Activated CD4-positive, alpha-beta T cell treated with anti-CD3 and anti-CD28 coated beads, Interleukin-2, amount 10 ng/mL, durations not matched to agents 7 days and 5 days (primary cell): ENCODE data around the gene CTNNBL1. TPM values are rescaled to one million over a fixed set of nuclear protein-coding genes. Genes with fewer than 3 reads are reported as not detected.

Experiments
- CTCF ChIA-PET: fragments of 350-600 bp; sonication (Branson Sonifier 250); formaldehyde crosslinking; loops from one replicate; lab custom pipeline; 2021; ENCODE audit warnings: antibody characterized with exemption; lab: Charles Lee
- POLR2A ChIA-PET: fragments of 350-600 bp; sonication (Branson Sonifier 250); formaldehyde crosslinking; loops from one replicate; lab custom pipeline; 2021; ENCODE audit warnings: antibody characterized with exemption; lab: Charles Lee
- DNase-seq: peaks from one replicate; pipeline ENCODE4 v3.0.0-alpha.2; 2020
- H3K27ac Mint-ChIP-seq: one replicate; pipeline ENCODE4 v1.8.0; 2021; ENCODE audit warnings: mild to moderate bottlenecking, moderate library complexity, mixed read lengths
- H3K27me3 Mint-ChIP-seq: one replicate; pipeline ENCODE4 v1.8.0; 2021; ENCODE audit warnings: mixed read lengths
- H3K36me3 Mint-ChIP-seq: one replicate; pipeline ENCODE4 v1.8.0; 2021; ENCODE audit warnings: low read depth, mixed read lengths
- H3K4me1 Mint-ChIP-seq: one replicate; pipeline ENCODE4 v1.8.0; 2021; ENCODE audit warnings: mixed read lengths
- H3K4me3 Mint-ChIP-seq: one replicate; pipeline ENCODE4 v1.8.0; 2021; ENCODE audit warnings: mild to moderate bottlenecking, moderate library complexity, mixed read lengths
- H3K9me3 Mint-ChIP-seq: one replicate; pipeline ENCODE4 v1.8.0; 2021; ENCODE audit warnings: mixed read lengths
- total RNA-seq, 2 experiments: library from RNA; stranded (reverse); gene quantifications; one replicate each; pipeline ENCODE4 v1.2.3, GENCODE V29; 2021

CTNNBL1 gene, protein sequence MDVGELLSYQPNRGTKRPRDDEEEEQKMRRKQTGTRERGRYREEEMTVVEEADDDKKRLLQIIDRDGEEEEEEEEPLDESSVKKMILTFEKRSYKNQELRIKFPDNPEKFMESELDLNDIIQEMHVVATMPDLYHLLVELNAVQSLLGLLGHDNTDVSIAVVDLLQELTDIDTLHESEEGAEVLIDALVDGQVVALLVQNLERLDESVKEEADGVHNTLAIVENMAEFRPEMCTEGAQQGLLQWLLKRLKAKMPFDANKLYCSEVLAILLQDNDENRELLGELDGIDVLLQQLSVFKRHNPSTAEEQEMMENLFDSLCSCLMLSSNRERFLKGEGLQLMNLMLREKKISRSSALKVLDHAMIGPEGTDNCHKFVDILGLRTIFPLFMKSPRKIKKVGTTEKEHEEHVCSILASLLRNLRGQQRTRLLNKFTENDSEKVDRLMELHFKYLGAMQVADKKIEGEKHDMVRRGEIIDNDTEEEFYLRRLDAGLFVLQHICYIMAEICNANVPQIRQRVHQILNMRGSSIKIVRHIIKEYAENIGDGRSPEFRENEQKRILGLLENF
- total RNA-seq: 10 to 100 TPM; 75.1 to 81.8 TPM

DNA sequence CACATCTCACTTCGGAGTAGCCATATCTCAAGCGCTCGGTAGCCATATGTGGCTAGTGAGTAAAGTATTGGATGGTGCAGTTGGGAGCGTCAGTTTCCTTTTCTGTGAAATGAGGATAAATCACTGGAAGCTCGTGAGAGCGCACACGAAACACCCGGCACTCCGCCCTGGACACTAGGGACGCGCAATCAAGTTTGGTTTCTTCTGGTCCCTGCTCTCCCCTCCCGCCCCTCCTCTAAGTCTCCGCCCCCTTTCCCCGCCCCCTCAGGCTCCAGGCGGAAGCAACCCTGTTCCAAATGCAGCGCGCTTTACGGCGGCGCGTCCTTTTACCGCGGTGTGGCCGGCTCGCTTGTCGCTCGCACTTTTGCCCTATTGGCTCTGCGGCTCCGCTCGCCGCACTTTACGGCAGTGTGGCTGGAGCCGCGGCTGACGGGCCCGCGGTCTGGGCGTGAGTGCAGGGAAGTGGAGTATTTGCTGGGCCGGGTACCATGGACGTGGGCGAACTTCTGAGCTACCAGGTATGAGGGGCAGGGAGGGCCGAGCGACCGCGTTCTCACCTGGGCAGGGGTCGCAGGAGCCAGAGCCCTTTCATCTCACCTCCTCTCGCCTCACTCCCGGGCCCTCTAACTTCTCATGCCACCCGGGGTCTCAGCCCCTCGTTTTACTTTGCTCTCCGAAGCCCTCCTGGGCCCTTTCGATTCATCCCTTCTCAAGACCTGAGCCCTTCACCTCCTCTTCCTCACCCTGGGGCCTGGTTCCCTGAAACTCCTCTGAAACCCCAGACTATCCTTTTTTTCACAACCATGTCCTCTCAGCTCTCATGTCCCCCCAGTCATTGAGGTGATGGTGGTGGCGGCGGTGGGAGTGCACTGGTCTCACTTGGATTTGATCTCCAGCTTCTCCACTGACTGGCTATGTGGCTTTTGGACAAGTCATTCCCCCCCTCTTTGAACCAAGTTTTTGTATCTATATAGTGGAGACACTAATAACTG lies at the start of gene CTNNBL1:
CTNNBL1 (plus strand) TSS at position 396 of the 992 bp plus-strand sequence; CDS start at position 489, 93 bp downstream.
- H3K9me3 Mint-ChIP-seq: no peaks in the 10 kb centered on the region

DNA sequence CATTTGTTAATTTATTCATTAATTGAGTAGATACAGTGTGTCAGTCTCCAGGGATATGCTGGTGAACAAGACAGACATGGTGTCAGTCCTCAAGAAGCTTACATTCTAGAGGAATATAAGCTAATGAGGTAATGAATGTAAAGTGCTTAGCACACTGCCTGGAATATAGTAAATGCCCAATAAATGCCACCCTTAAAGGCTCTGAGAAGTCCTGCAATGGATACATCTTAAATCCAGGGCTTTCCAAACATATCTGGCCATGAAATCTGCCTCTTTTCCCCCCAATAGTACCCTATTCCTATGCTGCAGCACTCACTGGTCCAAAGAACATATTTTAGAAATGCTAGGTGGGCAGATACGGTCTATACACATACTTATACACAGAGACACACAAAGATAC lies 49.2 kb upstream of the CTNNBL1 start:
- no peak overlapping the region for H3K27ac Mint-ChIP-seq
- ChIA-PET CTCF (no interaction called here), POLR2A (no interaction called here)
- no peaks in the 10 kb centered on the region for H3K4me1 Mint-ChIP-seq
- H3K27me3 Mint-ChIP-seq: peaks cover 35% of the 10 kb centered on the region
- no peak for DNase-seq
- H3K4me3 Mint-ChIP-seq: no peak overlapping the region
- H3K9me3 Mint-ChIP-seq: no peaks in the 10 kb centered on the region
- H3K36me3 Mint-ChIP-seq: no peaks in the 10 kb centered on the region

More for the DNA sequence above, at the start of gene CTNNBL1:
- ChIA-PET POLR2A (no interaction called here), CTCF (no interaction called here)
- peaks cover 24% of the 10 kb centered on the region for H3K4me1 Mint-ChIP-seq
- H3K27ac Mint-ChIP-seq: peak within 1 kb of the TSS; percentile 81
- H3K27me3 Mint-ChIP-seq: peaks cover 12% of the 10 kb centered on the region
- H3K4me3 Mint-ChIP-seq: peak within 1 kb of the TSS; percentile 92
- peaks cover 9% of the 10 kb centered on the region for H3K36me3 Mint-ChIP-seq
- peak; percentile 97 for DNase-seq

DNA sequence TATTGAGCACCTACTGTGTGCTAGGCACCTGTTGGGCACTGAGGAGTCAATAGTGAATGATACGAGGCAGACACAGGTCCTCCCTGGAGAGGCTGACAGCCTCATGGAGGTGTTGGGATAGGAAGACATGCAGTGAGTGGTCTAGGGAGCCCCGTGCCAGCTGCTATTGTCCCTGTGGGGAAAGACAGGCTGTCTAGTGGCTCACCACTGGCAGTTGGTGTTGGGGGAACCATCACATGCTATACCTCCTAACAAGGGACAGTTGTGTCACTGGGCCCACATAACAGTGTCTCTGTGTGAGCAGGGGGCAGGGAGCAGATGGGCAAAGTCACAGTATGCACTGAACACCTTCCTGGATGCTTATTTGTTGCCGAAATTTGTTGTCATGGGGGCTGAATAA lies 45.9 kb upstream of the CTNNBL1 start:
- no peaks in the 10 kb centered on the region for H3K9me3 Mint-ChIP-seq
- H3K4me3 Mint-ChIP-seq: no peak overlapping the region
- H3K27me3 Mint-ChIP-seq: peaks cover 11% of the 10 kb centered on the region
- no peaks in the 10 kb centered on the region for H3K36me3 Mint-ChIP-seq
- DNase-seq: no peak
- no peak overlapping the region for H3K27ac Mint-ChIP-seq
- POLR2A ChIA-PET: no interaction called here
- no peaks in the 10 kb centered on the region for H3K4me1 Mint-ChIP-seq
- CTCF ChIA-PET: interaction anchor here (0.7 kb wide), 1 partner anchor 153 kb away, joined by 4 read pairs; no protein-coding TSS in a partner anchor

DNA sequence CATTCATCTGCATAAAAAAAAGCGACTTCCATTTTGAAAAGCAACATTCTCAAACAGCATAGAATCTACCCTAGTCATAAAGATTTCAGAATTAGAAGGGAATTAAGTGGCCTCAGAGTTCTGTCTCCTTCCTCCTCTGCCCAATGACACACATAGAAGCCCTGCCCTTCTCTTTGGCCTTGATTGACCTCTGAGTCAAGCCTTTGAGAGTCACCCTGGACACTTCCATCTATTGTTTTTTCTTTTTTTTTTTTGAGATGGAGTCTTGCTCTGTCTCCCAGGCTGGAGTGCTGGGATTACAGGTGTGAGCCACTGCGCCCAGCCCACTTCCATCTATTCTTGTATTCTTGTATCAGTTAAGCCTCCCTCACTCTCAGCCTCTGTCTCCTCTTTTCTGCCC lies 44.8 kb upstream of the CTNNBL1 start:
- Mint-ChIP-seq H3K27me3 (peaks cover 9% of the 10 kb centered on the region), H3K4me3 (no peak overlapping the region), H3K4me1 (no peaks in the 10 kb centered on the region), H3K9me3 (no peaks in the 10 kb centered on the region), H3K36me3 (no peaks in the 10 kb centered on the region), H3K27ac (no peak overlapping the region)
- POLR2A ChIA-PET: no interaction called here
- CTCF ChIA-PET: interaction anchor here (1.3 kb wide), 1 partner anchor 8 kb away, joined by 3 read pairs; no protein-coding TSS in a partner anchor
- DNase-seq: no peak

DNA sequence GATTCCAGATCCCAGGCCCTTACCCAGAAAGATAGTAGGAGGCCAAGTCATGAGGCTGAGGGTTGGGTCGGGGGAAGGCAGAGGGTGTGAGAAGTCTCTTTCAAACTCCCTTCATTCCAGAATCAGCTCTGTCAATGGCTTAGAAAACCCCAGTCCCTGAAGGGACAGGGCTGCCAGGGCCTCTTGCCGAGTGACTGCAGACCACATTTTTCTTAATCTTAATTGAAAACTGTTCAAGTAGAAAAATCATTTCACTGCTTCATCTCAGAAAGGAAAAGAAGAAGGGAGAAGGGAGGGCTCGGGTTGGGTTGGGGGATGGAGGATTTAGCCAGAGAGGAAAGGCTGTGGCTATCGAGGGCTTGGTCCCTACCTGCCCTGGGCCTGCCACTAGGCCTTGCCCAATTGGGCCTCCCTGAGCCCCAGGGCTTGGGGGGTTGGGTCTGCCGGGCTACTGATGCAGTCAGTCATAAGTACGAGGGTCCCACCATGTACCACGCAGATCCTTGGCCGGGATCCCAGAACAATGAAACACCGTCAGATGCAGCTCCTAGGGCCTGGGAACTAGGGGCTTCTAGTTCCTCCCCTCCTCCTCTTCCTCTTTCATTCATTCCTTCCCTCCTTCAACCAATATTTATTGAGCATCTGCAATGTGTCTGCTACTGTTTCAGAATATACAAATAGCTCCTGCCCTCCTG lies 44.0 kb upstream of the CTNNBL1 start:
- no peaks in the 10 kb centered on the region for H3K36me3 Mint-ChIP-seq
- no peak for DNase-seq
- POLR2A ChIA-PET: no interaction called here
- no peaks in the 10 kb centered on the region for H3K9me3 Mint-ChIP-seq
- H3K27me3 Mint-ChIP-seq: peaks cover 7% of the 10 kb centered on the region
- no peaks in the 10 kb centered on the region for H3K4me1 Mint-ChIP-seq
- CTCF ChIA-PET: interaction anchor here (1.3 kb wide), 1 partner anchor 9 kb away, joined by 3 read pairs; no protein-coding TSS in a partner anchor
- no peak overlapping the region for H3K27ac Mint-ChIP-seq
- H3K4me3 Mint-ChIP-seq: no peak overlapping the region

DNA sequence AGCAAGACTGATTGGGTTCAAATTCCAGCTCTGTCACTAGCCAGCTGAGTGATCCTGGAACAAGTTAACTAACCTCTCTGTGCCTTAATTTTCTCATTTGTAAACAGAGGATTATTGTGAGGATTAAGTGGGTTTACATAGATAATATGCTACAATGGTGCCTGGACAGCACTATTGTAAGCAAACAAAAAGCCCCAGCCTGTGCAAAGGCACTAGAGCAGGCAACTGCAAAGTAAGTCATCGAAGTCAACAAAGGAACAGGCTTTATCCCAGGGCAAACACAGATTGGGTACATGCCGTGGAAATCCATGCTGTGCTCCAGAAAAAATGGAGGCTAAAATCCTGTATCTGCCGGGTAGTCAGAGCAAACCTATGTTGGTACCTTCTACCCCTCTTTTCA lies 43.2 kb upstream of the CTNNBL1 start:
- ChIA-PET POLR2A (no interaction called here), CTCF (interaction anchor here (1.3 kb wide), 1 partner anchor 10 kb away, joined by 3 read pairs; no protein-coding TSS in a partner anchor)
- H3K4me1 Mint-ChIP-seq: no peaks in the 10 kb centered on the region
- H3K9me3 Mint-ChIP-seq: no peaks in the 10 kb centered on the region
- no peak for DNase-seq
- peaks cover 10% of the 10 kb centered on the region for H3K27me3 Mint-ChIP-seq
- no peak overlapping the region for H3K4me3 Mint-ChIP-seq
- no peaks in the 10 kb centered on the region for H3K36me3 Mint-ChIP-seq
- no peak overlapping the region for H3K27ac Mint-ChIP-seq

DNA sequence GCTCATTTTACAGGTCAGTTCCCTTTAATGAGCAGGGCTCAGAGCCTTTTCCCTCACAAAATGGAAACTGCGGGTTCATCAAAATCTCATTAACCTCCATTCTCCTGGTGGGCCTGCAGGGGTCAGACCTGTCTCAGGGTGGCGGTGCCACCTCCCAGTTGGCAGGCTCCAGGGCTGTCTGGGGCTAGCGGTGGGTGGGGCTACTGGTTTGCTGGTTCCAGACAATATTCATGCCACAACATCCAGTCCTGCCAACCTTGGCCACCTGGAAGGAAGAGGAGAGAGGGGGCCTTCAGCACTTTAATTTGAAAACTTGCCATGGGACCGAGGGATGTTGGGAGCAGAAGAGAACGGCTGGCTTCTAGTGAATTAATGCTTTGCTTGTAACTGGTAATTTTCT lies 41.9 kb upstream of the CTNNBL1 start:
- no peak overlapping the region for H3K27ac Mint-ChIP-seq
- DNase-seq: peak; percentile 23
- H3K4me3 Mint-ChIP-seq: no peak overlapping the region
- ChIA-PET CTCF (no interaction called here), POLR2A (no interaction called here)
- no peaks in the 10 kb centered on the region for H3K36me3 Mint-ChIP-seq
- H3K4me1 Mint-ChIP-seq: no peaks in the 10 kb centered on the region
- peaks cover 13% of the 10 kb centered on the region for H3K27me3 Mint-ChIP-seq
- H3K9me3 Mint-ChIP-seq: no peaks in the 10 kb centered on the region

DNA sequence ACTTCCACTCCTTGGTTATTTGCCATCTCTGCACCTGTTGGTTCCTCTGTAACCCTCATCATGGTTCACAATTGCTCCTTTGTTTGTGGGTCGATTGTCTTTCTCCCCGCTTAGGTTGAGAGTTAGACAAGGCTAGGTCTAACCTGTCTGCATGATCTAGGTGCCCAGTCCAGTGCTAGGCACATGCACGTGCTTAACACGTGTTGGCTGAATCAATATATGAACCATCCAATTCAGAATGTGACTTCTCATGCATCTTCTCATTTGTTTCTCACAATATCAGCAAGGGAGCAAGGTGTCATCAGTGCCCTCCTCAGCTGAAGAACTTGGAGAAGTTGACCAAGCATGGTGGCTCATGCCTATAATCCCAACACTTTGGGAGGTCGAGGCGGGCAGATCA lies 36.9 kb upstream of the CTNNBL1 start:
- ChIA-PET CTCF (no interaction called here), POLR2A (no interaction called here)
- no peak overlapping the region for H3K27ac Mint-ChIP-seq
- no peaks in the 10 kb centered on the region for H3K36me3 Mint-ChIP-seq
- no peaks in the 10 kb centered on the region for H3K4me1 Mint-ChIP-seq
- no peak overlapping the region for H3K4me3 Mint-ChIP-seq
- no peaks in the 10 kb centered on the region for H3K9me3 Mint-ChIP-seq
- DNase-seq: no peak
- H3K27me3 Mint-ChIP-seq: peaks cover 12% of the 10 kb centered on the region

DNA sequence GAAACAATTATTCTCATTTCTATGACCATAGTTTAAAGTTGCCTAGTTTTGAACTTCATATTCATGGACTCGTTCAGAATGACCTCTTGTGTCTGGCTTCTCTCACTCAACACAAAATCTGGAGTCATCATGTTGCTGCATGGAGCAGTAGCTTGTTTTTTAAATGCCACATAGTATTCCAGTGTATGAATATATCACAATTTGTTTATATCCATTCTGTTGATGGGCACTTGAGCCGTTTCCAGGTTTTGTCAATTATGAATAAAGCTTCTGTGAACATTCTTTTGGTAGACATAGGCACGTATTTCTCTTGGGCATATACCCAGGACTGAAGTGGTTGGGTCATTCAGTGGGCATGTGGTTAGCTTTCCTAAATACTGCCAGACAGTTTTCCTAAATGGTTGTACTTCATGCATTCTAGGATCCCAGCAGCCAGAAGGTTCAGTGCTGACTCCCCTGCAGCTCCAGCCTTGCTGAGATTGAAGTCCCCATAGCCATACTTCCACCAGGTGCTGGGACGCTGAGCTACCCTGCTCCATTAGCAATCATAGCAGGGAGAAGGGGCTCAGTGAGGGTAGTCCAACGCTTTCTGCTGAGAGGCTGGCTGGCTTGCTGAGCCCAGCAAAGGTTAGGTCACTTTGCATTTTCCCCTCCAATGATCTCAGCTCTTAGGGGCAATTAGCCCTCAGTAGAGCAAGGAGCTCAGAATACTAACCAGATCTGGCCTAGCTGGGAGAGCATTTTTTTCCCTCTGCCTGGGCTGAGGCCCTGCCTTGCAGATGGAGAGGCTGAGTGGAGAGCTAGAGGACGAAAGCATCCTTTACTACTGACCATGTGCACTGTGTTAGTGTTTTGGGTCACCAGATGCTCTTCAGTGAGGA lies 35.7 kb upstream of the CTNNBL1 start:
- ChIA-PET POLR2A (no interaction called here), CTCF (no interaction called here)
- Mint-ChIP-seq H3K27ac (no peak overlapping the region), H3K9me3 (no peaks in the 10 kb centered on the region), H3K36me3 (no peaks in the 10 kb centered on the region), H3K4me3 (no peak overlapping the region), H3K4me1 (no peaks in the 10 kb centered on the region), H3K27me3 (peaks cover 12% of the 10 kb centered on the region)
- no peak for DNase-seq

DNA sequence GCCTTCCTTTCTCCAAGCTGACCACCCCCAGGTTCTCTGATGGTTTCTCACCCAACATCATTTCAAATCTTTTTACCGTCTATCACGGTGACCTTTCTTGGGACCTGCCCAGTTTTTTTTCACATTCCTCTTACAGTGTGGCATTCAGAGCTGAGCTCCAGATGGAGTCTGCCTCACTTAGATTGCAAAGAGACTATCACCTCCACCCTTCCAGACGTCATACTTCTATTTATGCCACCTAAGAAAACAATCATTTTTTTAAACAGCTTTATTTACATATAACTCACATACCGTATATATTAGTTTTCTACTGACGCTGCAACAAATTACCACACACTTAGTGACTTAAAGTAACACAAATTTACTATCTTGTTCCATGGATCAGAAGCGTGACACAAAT lies 32.3 kb upstream of the CTNNBL1 start:
- no peak overlapping the region for H3K27ac Mint-ChIP-seq

DNA sequence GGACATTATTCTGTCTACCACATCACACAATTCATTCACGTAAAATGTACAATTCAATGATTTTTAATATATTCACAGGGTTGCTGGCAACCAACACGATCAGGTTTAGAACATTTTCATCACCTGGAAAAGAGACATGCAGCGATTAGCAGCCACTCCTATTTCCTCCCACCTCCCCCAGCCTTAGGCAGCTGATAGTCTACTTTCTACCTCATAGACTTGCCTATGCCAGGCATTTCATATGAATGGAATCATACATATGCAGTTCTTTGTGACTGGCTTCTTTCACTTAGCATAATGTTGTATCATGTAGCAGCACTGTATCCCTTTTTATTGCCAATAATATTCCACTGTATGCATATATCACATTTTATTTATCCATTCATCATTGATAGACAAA lies 31.5 kb upstream of the CTNNBL1 start:
- Mint-ChIP-seq H3K27me3 (peaks cover 5% of the 10 kb centered on the region), H3K9me3 (peaks cover 3% of the 10 kb centered on the region), H3K36me3 (no peaks in the 10 kb centered on the region), H3K27ac (no peak overlapping the region), H3K4me1 (no peaks in the 10 kb centered on the region), H3K4me3 (no peak overlapping the region)
- ChIA-PET POLR2A (no interaction called here), CTCF (no interaction called here)
- no peak for DNase-seq

More for the DNA sequence above, 32.3 kb upstream of the CTNNBL1 start:
- Mint-ChIP-seq H3K36me3 (no peaks in the 10 kb centered on the region), H3K4me3 (no peak overlapping the region), H3K4me1 (no peaks in the 10 kb centered on the region), H3K9me3 (peaks cover 3% of the 10 kb centered on the region), H3K27me3 (peaks cover 8% of the 10 kb centered on the region)
- ChIA-PET CTCF (no interaction called here), POLR2A (no interaction called here)
- DNase-seq: no peak
